Prostate gland (tissue), 2 donors: ENCODE measurements around the gene MIGA2. TPM values are rescaled to one million over a fixed set of nuclear protein-coding genes. Genes with fewer than 3 reads are reported as not detected.

Source experiments
- DNase-seq: peaks from one replicate; pipeline ENCODE4 v3.0.0-alpha.2; 2019; ENCODE audit warnings: low spot score
- H3K27ac ChIP-seq, 2 donors: fragments of 200-600 bp; sonication (generic); 2 replicates each; pipeline ENCODE4 v1.5.1; 2017 to 2019
- H3K27me3 ChIP-seq: fragments of 200-600 bp; sonication (generic); replicated peaks from 2 replicates; pipeline ENCODE4 v1.5.1; 2019; ENCODE audit not compliant: insufficient read depth
- H3K36me3 ChIP-seq, 2 donors: fragments of 200-600 bp; sonication (generic); 1 replicate in 1 of 2; 2 replicates in 1 of 2; pipeline versions ENCODE4 v1.5.1 to v1.8.1; 2017 to 2019
- H3K4me1 ChIP-seq: fragments of 200-600 bp; sonication (generic); replicated peaks from 2 replicates; pipeline ENCODE4 v1.5.1; 2019
- H3K4me3 ChIP-seq, 2 donors: fragments of 200-600 bp; sonication (generic); 2 replicates each; pipeline ENCODE4 v1.5.1; 2017 to 2019
- H3K9me3 ChIP-seq: fragments of 200-600 bp; sonication (generic); 2 replicates; pipeline ENCODE4 v1.5.1; 2017
- POLR2A ChIP-seq: fragments of 450-650 bp; IDR thresholded peaks from one replicate; pipeline ENCODE4 v1.6.1; 2016; ENCODE audit warnings: antibody characterized with exemption, mild to moderate bottlenecking
- POLR2AphosphoS5 ChIP-seq: sonication (generic); formaldehyde crosslinking; IDR thresholded peaks from one replicate; pipeline ENCODE4 v1.6.1; 2017; ENCODE audit warnings: antibody characterized with exemption
- WGBS: methylation state at CpG from one replicate; pipeline ENCODE4 v1.1.5; 2018; 5-methylcytosine and 5-hydroxymethylcytosine counted together
- intact Hi-C: fragments of 100-400 bp; cut with DNase I; formaldehyde crosslinking; loops from one replicate; pipeline ENCODE4 v1.14.2; 2022
- total RNA-seq, 2 donors: library from RNA; depleted of rRNA; stranded (reverse); fragments of >200 nt; gene quantifications; one replicate each; pipeline ENCODE4 v1.1.0, GENCODE V29; 2016

Gene MIGA2
- total RNA-seq, 2 donors from 2014 or later: 54.5 to 56.5 TPM

DNA sequence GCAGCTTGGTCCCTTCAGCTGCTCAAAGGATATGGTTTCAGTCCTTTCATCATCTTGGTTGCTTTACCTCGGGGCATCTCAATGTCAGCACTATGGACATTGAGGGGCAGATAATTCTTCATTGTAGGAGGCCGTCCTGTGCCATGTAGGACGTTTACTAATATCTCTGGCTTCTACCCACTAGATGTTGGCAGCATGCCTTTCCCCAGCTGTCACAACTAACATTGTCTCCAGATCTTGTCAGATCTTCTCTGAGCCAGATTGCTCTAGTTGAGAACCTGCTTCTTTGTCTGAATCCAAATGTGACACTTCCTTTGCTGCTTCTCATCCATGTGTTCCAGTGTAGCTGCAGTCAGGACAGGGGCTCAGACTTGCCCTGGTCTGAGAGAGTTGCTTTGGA lies 85.1 kb downstream of the MIGA2 start:
- WGBS: 27% methylated on average over 3 of the region's 3 CpGs
- peak; percentile 62 for DNase-seq

More for the DNA sequence above, 85.1 kb downstream of the MIGA2 start:
- intact Hi-C loops: no loop called here
- H3K27ac ChIP-seq: peak overlapping the region in 1 of 2 donors; percentile 42
- H3K4me3 ChIP-seq: no peak overlapping the region
- H3K9me3 ChIP-seq: no peaks in the 10 kb centered on the region
- TF ChIP-seq POLR2AphosphoS5 (peak; percentile 63), POLR2A (no peak)
- no peaks in the 10 kb centered on the region for H3K27me3 ChIP-seq
- H3K4me1 ChIP-seq: peaks cover 7% of the 10 kb centered on the region
- no peaks in the 10 kb centered on the region for H3K36me3 ChIP-seq

Other genes with a start within 250 kb of the MIGA2 start
- 10 to 100 TPM; 23.5 to 29.4 TPM for gene TBC1D13, start 249.4 kb upstream of the MIGA2 start, total RNA-seq
- 10 to 100 TPM; 29.9 to 87.2 TPM for gene ENDOG, start 218.1 kb upstream of the MIGA2 start, total RNA-seq
- gene SPOUT1, start 206.8 kb upstream of the MIGA2 start, total RNA-seq: 10 to 100 TPM; 45.8 to 47.5 TPM
- 10 to 100 TPM; 13.1 to 24.1 TPM for gene KYAT1, start 154.7 kb upstream of the MIGA2 start, total RNA-seq
- gene LRRC8A, start 154.5 kb upstream of the MIGA2 start, total RNA-seq: 10 to 100 TPM; 78.2 to 78.8 TPM
- gene PHYHD1, start 115.6 kb upstream of the MIGA2 start, total RNA-seq: 10 to 100 TPM; 36.4 to 50.9 TPM
- gene DOLK, start 89.0 kb upstream of the MIGA2 start, total RNA-seq: 10 to 100 TPM; 26.6 to 27.3 TPM
- 10 to 100 TPM; 34.6 to 88.6 TPM for gene NUP188, start 88.9 kb upstream of the MIGA2 start, total RNA-seq
- 100 to 1,000 TPM; 113 to 178 TPM for gene SH3GLB2, start 8.3 kb upstream of the MIGA2 start, total RNA-seq
- 10 to 100 TPM; 13.5 to 24.1 TPM for gene DOLPP1, start 44.5 kb downstream of the MIGA2 start, total RNA-seq
- 10 to 100 TPM; 59.8 to 98.3 TPM for gene CRAT, start 74.2 kb downstream of the MIGA2 start, total RNA-seq
- 100 to 1,000 TPM; 165 to 173 TPM for gene PTPA, start 74.8 kb downstream of the MIGA2 start, total RNA-seq
- gene IER5L, start 141.6 kb downstream of the MIGA2 start, total RNA-seq: 10 to 100 TPM in 1 of 2 donors, 1 to 10 TPM in 1; 7.2 to 30.7 TPM